CD4-positive, CD25-positive, alpha-beta regulatory T cell (primary cell): ENCODE data around the gene KLK7. TPM values are rescaled to one million over a fixed set of nuclear protein-coding genes. Genes with fewer than 3 reads are reported as not detected.
"Not testable (repeated sequence)": the region's sequence is repeated elsewhere in the genome, so short reads cannot be mapped to it uniquely, and the experiment has no call there.

Experiments used
- ATAC-seq, 2 donors: fragments of 150-1000 bp; cut with Tn5 transposase; one replicate each; pipeline ENCODE4 v1.10.0; 2021; ENCODE audit warnings: low read depth in 2 of 2, moderate number of reproducible peaks in 2 of 2, moderate library complexity in 1 of 2
- DNase-seq, 3 donors: peaks; one replicate each; pipeline versions ENCODE4 v3.0.0 to v3.0.0-alpha.2; 2012 to 2022; ENCODE audit warnings: mixed read lengths in 1 of 3
- H3K27ac ChIP-seq: one replicate; pipeline ENCODE4 v1.7.0; 2013; ENCODE audit warnings: mild to moderate bottlenecking, low read length; ENCODE audit not compliant: insufficient read depth, poor library complexity, severe bottlenecking
- H3K27me3 ChIP-seq: one replicate; pipeline ENCODE4 v1.7.0; 2013; ENCODE audit warnings: low read length; ENCODE audit not compliant: control insufficient read depth, insufficient read depth
- H3K36me3 ChIP-seq: one replicate; pipeline ENCODE4 v1.7.0; 2013; ENCODE audit warnings: mild to moderate bottlenecking, low read length, moderate library complexity; ENCODE audit not compliant: control insufficient read depth, insufficient read depth
- H3K4me1 ChIP-seq: 2 replicates; pipeline ENCODE4 v1.7.0; 2013; ENCODE audit warnings: mild to moderate bottlenecking, low read length; ENCODE audit not compliant: insufficient read depth, control insufficient read depth, poor library complexity, severe bottlenecking
- H3K4me3 ChIP-seq: one replicate; pipeline ENCODE4 v1.7.0; 2013; ENCODE audit warnings: low read depth, mild to moderate bottlenecking, low read length, moderate library complexity
- H3K9me3 ChIP-seq, 2 experiments: 1 replicate in 1 of 2; 2 replicates in 1 of 2; pipeline ENCODE4 v1.7.0; 2013; ENCODE audit warnings: low read length in 2 of 2, mild to moderate bottlenecking in 1 of 2, moderate library complexity in 1 of 2; ENCODE audit not compliant: control insufficient read depth in 2 of 2
- H3K27ac Mint-ChIP-seq, 3 donors: one replicate each; pipeline ENCODE4 v1.8.0; 2020 to 2022; ENCODE audit warnings: mild to moderate bottlenecking in 3 of 3, mixed read lengths in 3 of 3, moderate library complexity in 2 of 3
- H3K27me3 Mint-ChIP-seq: one replicate; pipeline ENCODE4 v1.8.0; 2022; ENCODE audit warnings: mild to moderate bottlenecking, mixed read lengths
- H3K36me3 Mint-ChIP-seq: one replicate; pipeline ENCODE4 v1.8.0; 2020; ENCODE audit warnings: mixed read lengths
- H3K4me1 Mint-ChIP-seq, 4 donors: one replicate each; pipeline ENCODE4 v1.8.0; 2020 to 2022; ENCODE audit warnings: mixed read lengths in 4 of 4, mild to moderate bottlenecking in 1 of 4
- H3K4me3 Mint-ChIP-seq, 4 donors: one replicate each; pipeline ENCODE4 v1.8.0; 2020 to 2022; ENCODE audit warnings: mild to moderate bottlenecking in 4 of 4, mixed read lengths in 4 of 4, moderate library complexity in 3 of 4
- H3K9me3 Mint-ChIP-seq, 7 donors: one replicate each; pipeline ENCODE4 v1.8.0; 2020 to 2022; ENCODE audit warnings: mixed read lengths in 7 of 7, mild to moderate bottlenecking in 3 of 7, moderate library complexity in 2 of 7
- polyA plus RNA-seq, 4 donors: library from polyadenylated mRNA; unstranded; fragments of 300-500 nt; fragmentation: Illumina TruSeq; gene quantifications; one replicate each; pipeline ENCODE4 v1.2.3, GENCODE V29; 2021
- total RNA-seq: library from RNA; stranded (reverse); gene quantifications from one replicate; pipeline ENCODE4 v1.2.3, GENCODE V29; 2022

The KLK7 gene
- total and polyA plus RNA-seq, 5 donors from 2014 or later = not detected

DNA sequence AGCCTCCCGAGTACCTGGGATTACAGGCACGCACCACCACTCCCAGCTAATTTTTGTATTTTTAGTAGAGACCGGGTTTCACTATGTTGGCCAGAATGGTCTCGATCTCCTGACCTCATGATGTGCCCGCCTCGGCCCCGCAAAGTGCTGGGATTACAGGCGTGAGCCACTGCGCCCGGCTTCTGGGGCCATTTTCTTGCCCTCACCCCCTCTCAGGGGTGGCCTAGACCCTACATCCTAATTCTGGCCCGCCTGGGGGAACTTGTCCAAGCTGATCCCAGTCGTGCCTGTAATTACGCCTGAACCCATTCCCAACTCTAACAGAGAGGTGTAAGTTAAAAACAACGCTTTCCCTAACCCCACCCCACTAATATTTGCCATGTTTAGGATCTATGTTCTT is 699 bp upstream of the KLK7 start:
- not testable (repeated sequence) for H3K36me3 Mint-ChIP-seq, H3K4me1 ChIP-seq, ATAC-seq, H3K27me3 ChIP-seq, H3K27ac Mint-ChIP-seq, H3K9me3 Mint-ChIP-seq, H3K4me3 ChIP-seq, H3K9me3 ChIP-seq, H3K36me3 ChIP-seq, H3K27ac ChIP-seq, DNase-seq, H3K4me1 Mint-ChIP-seq
- H3K4me3 Mint-ChIP-seq = peak overlapping the region in 1 of 4 donors; percentile 43
- peaks cover 12% of the 10 kb centered on the region for H3K27me3 Mint-ChIP-seq

DNA sequence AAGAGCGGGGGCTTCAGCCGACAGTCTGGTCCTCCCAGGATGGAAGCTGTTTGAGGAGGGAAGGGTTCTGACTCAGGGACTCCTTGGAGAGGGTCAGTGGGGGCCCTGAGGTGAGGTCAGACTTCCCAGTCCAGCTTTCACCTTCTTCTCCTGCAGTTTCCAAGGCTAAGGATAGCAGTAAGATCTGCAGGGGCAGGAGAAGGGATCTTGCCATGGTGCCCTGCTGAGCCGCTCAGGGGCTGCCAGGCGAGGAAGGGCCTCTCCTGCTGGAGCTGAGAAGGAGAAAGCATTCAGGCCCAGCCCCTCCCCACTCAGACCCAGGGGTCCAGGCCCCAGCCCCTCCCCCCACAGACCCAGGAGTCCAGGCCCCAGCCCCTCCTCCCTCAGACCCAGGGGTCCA is 1.5 kb downstream of the KLK7 start:
- H3K4me3 ChIP-seq = no peak overlapping the region
- ATAC-seq (no peak), DNase-seq (no peak)
- H3K27ac ChIP-seq = no peak overlapping the region
- no peaks in the 10 kb centered on the region for H3K9me3 ChIP-seq
- peaks cover 0 to 3% (median 0%) of the 10 kb centered on the region in 7 donors for H3K9me3 Mint-ChIP-seq
- H3K36me3 Mint-ChIP-seq = no peaks in the 10 kb centered on the region
- peaks cover 12% of the 10 kb centered on the region for H3K27me3 Mint-ChIP-seq
- no peaks in the 10 kb centered on the region for H3K4me1 ChIP-seq
- H3K27me3 ChIP-seq = no peaks in the 10 kb centered on the region
- no peak overlapping the region for H3K27ac Mint-ChIP-seq
- H3K36me3 ChIP-seq = no peaks in the 10 kb centered on the region
- no peak overlapping the region for H3K4me3 Mint-ChIP-seq
- H3K4me1 Mint-ChIP-seq = no peaks in the 10 kb centered on the region

- Mint-ChIP-seq H3K27ac (no peak overlapping the region), H3K27me3 (peaks cover 12% of the 10 kb centered on the region), H3K4me1 (no peaks in the 10 kb centered on the region), H3K4me3 (no peak overlapping the region), H3K9me3 (peaks cover 0 to 3% (median 0%) of the 10 kb centered on the region in 7 donors), H3K36me3 (no peaks in the 10 kb centered on the region)
- no peaks in the 10 kb centered on the region for H3K4me1 ChIP-seq
- DNase-seq (no peak), ATAC-seq (no peak)
- no peak overlapping the region for H3K27ac ChIP-seq
- no peaks in the 10 kb centered on the region for H3K36me3 ChIP-seq
- H3K4me3 ChIP-seq = no peak overlapping the region
- H3K9me3 ChIP-seq = no peaks in the 10 kb centered on the region
- H3K27me3 ChIP-seq = no peaks in the 10 kb centered on the region
These were observed 2.0 kb downstream of the KLK7 start for GRCh38 chr19:50981587-50982146.

GRCh38 chr19:50980208-50980607 is 3.5 kb downstream of the KLK7 start:
- Mint-ChIP-seq H3K27ac (no peak overlapping the region), H3K9me3 (peaks cover 0 to 3% (median 0%) of the 10 kb centered on the region in 7 donors), H3K36me3 (no peaks in the 10 kb centered on the region), H3K4me1 (no peaks in the 10 kb centered on the region), H3K4me3 (no peak overlapping the region), H3K27me3 (peaks cover 13% of the 10 kb centered on the region)
- Histone ChIP-seq H3K4me3 (no peak overlapping the region), H3K4me1 (no peaks in the 10 kb centered on the region), H3K27ac (no peak overlapping the region), H3K27me3 (no peaks in the 10 kb centered on the region), H3K36me3 (no peaks in the 10 kb centered on the region), H3K9me3 (no peaks in the 10 kb centered on the region)
- DNase-seq (no peak), ATAC-seq (no peak)

DNA sequence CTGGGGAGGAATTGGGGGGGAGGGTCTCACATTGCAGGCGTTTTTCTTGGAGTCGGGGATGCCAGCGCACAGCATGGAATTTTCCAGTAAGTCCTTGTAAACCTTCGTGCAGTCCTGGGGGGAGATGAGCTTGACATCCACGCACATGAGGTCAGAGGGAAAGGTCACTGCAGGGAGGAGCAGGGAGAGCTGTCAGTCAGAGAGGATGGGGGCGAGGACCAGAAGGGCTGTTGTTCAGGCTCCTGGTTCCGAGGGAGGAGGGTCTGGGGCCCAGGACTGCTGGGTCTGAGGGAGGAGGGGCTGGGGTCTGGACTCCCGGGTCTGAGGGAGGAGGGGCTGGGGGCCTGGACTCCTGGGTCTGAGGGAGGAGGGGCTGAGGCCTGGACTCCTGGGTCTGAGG is 4.0 kb downstream of the KLK7 start:
- no peak for ATAC-seq
- no peaks in the 10 kb centered on the region for H3K36me3 Mint-ChIP-seq

GRCh38 chr19:50978772-50979390 is 4.8 kb downstream of the KLK7 start:
- no peaks in the 10 kb centered on the region for H3K36me3 ChIP-seq
- H3K27ac ChIP-seq = no peak overlapping the region
- Mint-ChIP-seq H3K27ac (no peak overlapping the region), H3K4me1 (no peaks in the 10 kb centered on the region), H3K4me3 (no peak overlapping the region), H3K36me3 (no peaks in the 10 kb centered on the region), H3K27me3 (peaks cover 15% of the 10 kb centered on the region), H3K9me3 (peaks cover 0 to 3% (median 0%) of the 10 kb centered on the region in 7 donors)
- ATAC-seq (no peak), DNase-seq (no peak)
- no peaks in the 10 kb centered on the region for H3K27me3 ChIP-seq
- no peaks in the 10 kb centered on the region for H3K4me1 ChIP-seq
- H3K9me3 ChIP-seq = no peaks in the 10 kb centered on the region
- no peak overlapping the region for H3K4me3 ChIP-seq

More for the DNA sequence above, 4.0 kb downstream of the KLK7 start:
- no peaks in the 10 kb centered on the region for H3K27me3 ChIP-seq
- H3K27ac Mint-ChIP-seq = no peak overlapping the region
- H3K36me3 ChIP-seq = no peaks in the 10 kb centered on the region
- H3K27me3 Mint-ChIP-seq = peaks cover 9% of the 10 kb centered on the region
- DNase-seq = no peak
- H3K4me3 ChIP-seq = no peak overlapping the region
- H3K4me3 Mint-ChIP-seq = no peak overlapping the region
- no peak overlapping the region for H3K27ac ChIP-seq
- H3K4me1 Mint-ChIP-seq = no peaks in the 10 kb centered on the region
- no peaks in the 10 kb centered on the region for H3K4me1 ChIP-seq
- peaks cover 0 to 3% (median 0%) of the 10 kb centered on the region in 7 donors for H3K9me3 Mint-ChIP-seq
- no peaks in the 10 kb centered on the region for H3K9me3 ChIP-seq

GRCh38 chr19:50977626-50978025 is 6.1 kb downstream of the KLK7 start:
- ATAC-seq = no peak
- Histone ChIP-seq H3K4me1 (no peaks in the 10 kb centered on the region), H3K27me3 (no peaks in the 10 kb centered on the region)

GRCh38 chr19:50975766-50976165 is 8.0 kb downstream of the KLK7 start:
- no peaks in the 10 kb centered on the region for H3K27me3 ChIP-seq
- DNase-seq (no peak), ATAC-seq (no peak)
- H3K9me3 ChIP-seq = no peaks in the 10 kb centered on the region
- H3K4me3 ChIP-seq = no peak overlapping the region
- no peak overlapping the region for H3K27ac ChIP-seq
- no peaks in the 10 kb centered on the region for H3K9me3 Mint-ChIP-seq
- no peaks in the 10 kb centered on the region for H3K4me1 Mint-ChIP-seq
- H3K27ac Mint-ChIP-seq = no peak overlapping the region
- H3K4me3 Mint-ChIP-seq = no peak overlapping the region
- no peaks in the 10 kb centered on the region for H3K36me3 ChIP-seq
- H3K4me1 ChIP-seq = no peaks in the 10 kb centered on the region
- H3K36me3 Mint-ChIP-seq = no peaks in the 10 kb centered on the region
- H3K27me3 Mint-ChIP-seq = peaks cover 30% of the 10 kb centered on the region

More at GRCh38 chr19:50977626-50978025, 6.1 kb downstream of the KLK7 start:
- Mint-ChIP-seq H3K27me3 (peaks cover 27% of the 10 kb centered on the region), H3K4me3 (no peak overlapping the region), H3K4me1 (no peaks in the 10 kb centered on the region), H3K9me3 (peaks cover 0 to 3% (median 0%) of the 10 kb centered on the region in 7 donors), H3K36me3 (no peaks in the 10 kb centered on the region), H3K27ac (peak overlapping the region in 1 of 3 donors; percentile 82)
- Histone ChIP-seq H3K4me3 (no peak overlapping the region), H3K36me3 (no peaks in the 10 kb centered on the region), H3K27ac (no peak overlapping the region), H3K9me3 (no peaks in the 10 kb centered on the region)
- DNase-seq = no peak
